ENCODE measurements around the gene PYDC1. TPM values are rescaled to one million over a fixed set of nuclear protein-coding genes. Genes with fewer than 3 reads are reported as not detected.
A peak's percentile ranks its signal among the peaks of the same experiment; 100 is the strongest.
"Not testable (repeated sequence)": the region's sequence is repeated elsewhere in the genome, so short reads cannot be mapped to it uniquely, and the experiment has no call there.

Gene PYDC1
- total RNA-seq, 1 donor from 2014 or later, result not detected

- TF ChIP-seq CTCF (IDR thresholded peaks at IDR 0.05), result no peak
- DNase-seq (no peak), ATAC-seq (ENCODE audit: low read depth) (peak; percentile 41)
- Mint-ChIP-seq H3K27me3 (no peaks in the 10 kb centered on the region), H3K36me3 (ENCODE audit: low read depth) (peaks cover 41% of the 10 kb centered on the region), H3K9me3 (no peaks in the 10 kb centered on the region), H3K4me1 (peaks cover 56% of the 10 kb centered on the region), H3K27ac (peak overlapping the region; percentile 86), H3K4me3 (peak overlapping the region; percentile 91)
- intact Hi-C loops (cut with micrococcal nuclease), result loop anchor here (1.0 to 5.0 kb wide), 4 partner anchors 41 to 242 kb away; partner anchors contain the start of genes ITGAM and ZNF843
- POLR2A ChIA-PET, result interaction anchor here (0.6 to 7.0 kb wide), 16 partner anchors 7 to 967 kb away, joined by 3 to 146 read pairs (median 10); partner anchors contain the start of genes ARMC5, FUS, ITGAM and PHKG2
- CTCF ChIA-PET, result interaction anchor here (0.8 to 2.4 kb wide), 4 partner anchors 101 to 216 kb away, joined by 3 to 20 read pairs (median 6); partner anchors contain the start of gene HSD3B7
Measured at GRCh38 chr16:31200821-31201568, 15.9 kb downstream of the PYDC1 start.

- H3K27me3 Mint-ChIP-seq; ATAC-seq (ENCODE audit: low read depth); DNase-seq; H3K9me3 Mint-ChIP-seq: not testable (repeated sequence)
- Mint-ChIP-seq H3K4me3 (peak overlapping the region; percentile 36), H3K36me3 (ENCODE audit: low read depth) (peaks cover 49% of the 10 kb centered on the region), H3K27ac (peak overlapping the region; percentile 13), H3K4me1 (peaks cover 56% of the 10 kb centered on the region)
- ChIA-PET POLR2A (interaction anchor here (0.6 to 7.0 kb wide), 7 partner anchors 10 to 452 kb away, joined by 3 to 146 read pairs (median 11); partner anchors contain the start of genes ARMC5, FUS, PHKG2 and PYDC1), CTCF (interaction anchor here (1.3 to 2.4 kb wide), 2 partner anchors 102 to 133 kb away, joined by 5 to 20 read pairs; no protein-coding TSS in a partner anchor)
- intact Hi-C loops (cut with micrococcal nuclease), result loop anchor here (2.0 to 5.0 kb wide), 3 partner anchors 42 to 243 kb away; partner anchors contain the start of genes ITGAM and ZNF843
Measured at GRCh38 chr16:31200111-31200510, 16.8 kb downstream of the PYDC1 start.

GRCh38 chr16:31199430-31200041 lies 17.4 kb downstream of the PYDC1 start:
- Mint-ChIP-seq H3K4me1 (peaks cover 54% of the 10 kb centered on the region), H3K27ac (peak overlapping the region; percentile 13), H3K9me3 (no peaks in the 10 kb centered on the region), H3K36me3 (ENCODE audit: low read depth) (peaks cover 53% of the 10 kb centered on the region), H3K27me3 (no peaks in the 10 kb centered on the region), H3K4me3 (peak overlapping the region; percentile 36)
- ChIA-PET CTCF (no interaction called here), POLR2A (interaction anchor here (1.1 to 7.0 kb wide), 3 partner anchors 21 to 259 kb away, joined by 4 to 146 read pairs (median 19); partner anchors contain the start of genes ARMC5 and FUS)
- intact Hi-C loops (cut with micrococcal nuclease), result loop anchor here (2.0 to 5.0 kb wide), 3 partner anchors 43 to 243 kb away; partner anchors contain the start of genes ITGAM and ZNF843
- no peak for TF ChIP-seq CTCF (IDR thresholded peaks at IDR 0.05)
- no peak for ATAC-seq (ENCODE audit: low read depth)
- no peak for DNase-seq

GRCh38 chr16:31198207-31198882 lies 18.6 kb downstream of the PYDC1 start:
- POLR2A ChIA-PET, result interaction anchor here (0.6 to 7.0 kb wide), 6 partner anchors 13 to 441 kb away, joined by 3 to 146 read pairs (median 4); partner anchors contain the start of gene FUS
- Mint-ChIP-seq H3K4me3 (no peak overlapping the region), H3K4me1 (peaks cover 47% of the 10 kb centered on the region), H3K36me3 (ENCODE audit: low read depth) (peaks cover 63% of the 10 kb centered on the region), H3K9me3 (no peaks in the 10 kb centered on the region), H3K27me3 (no peaks in the 10 kb centered on the region), H3K27ac (peak overlapping the region; percentile 13)
- DNase-seq (no peak), ATAC-seq (ENCODE audit: low read depth) (no peak)
- CTCF ChIA-PET, result no interaction called here
- intact Hi-C loops (cut with micrococcal nuclease), result no loop called here
- no peak for TF ChIP-seq CTCF (IDR thresholded peaks at IDR 0.05)
